ENCODE results near the gene SPECC1. TPM values are rescaled to one million over a fixed set of nuclear protein-coding genes. Genes with fewer than 3 reads are reported as not detected.
"Not testable (repeated sequence)": the region's sequence is repeated elsewhere in the genome, so short reads cannot be mapped to it uniquely, and the experiment has no call there.

Gene SPECC1
- total and polyA plus RNA-seq, 5 experiments from 2014 or later = 1.8 to 4.7 (median 2.5) TPM

DNA sequence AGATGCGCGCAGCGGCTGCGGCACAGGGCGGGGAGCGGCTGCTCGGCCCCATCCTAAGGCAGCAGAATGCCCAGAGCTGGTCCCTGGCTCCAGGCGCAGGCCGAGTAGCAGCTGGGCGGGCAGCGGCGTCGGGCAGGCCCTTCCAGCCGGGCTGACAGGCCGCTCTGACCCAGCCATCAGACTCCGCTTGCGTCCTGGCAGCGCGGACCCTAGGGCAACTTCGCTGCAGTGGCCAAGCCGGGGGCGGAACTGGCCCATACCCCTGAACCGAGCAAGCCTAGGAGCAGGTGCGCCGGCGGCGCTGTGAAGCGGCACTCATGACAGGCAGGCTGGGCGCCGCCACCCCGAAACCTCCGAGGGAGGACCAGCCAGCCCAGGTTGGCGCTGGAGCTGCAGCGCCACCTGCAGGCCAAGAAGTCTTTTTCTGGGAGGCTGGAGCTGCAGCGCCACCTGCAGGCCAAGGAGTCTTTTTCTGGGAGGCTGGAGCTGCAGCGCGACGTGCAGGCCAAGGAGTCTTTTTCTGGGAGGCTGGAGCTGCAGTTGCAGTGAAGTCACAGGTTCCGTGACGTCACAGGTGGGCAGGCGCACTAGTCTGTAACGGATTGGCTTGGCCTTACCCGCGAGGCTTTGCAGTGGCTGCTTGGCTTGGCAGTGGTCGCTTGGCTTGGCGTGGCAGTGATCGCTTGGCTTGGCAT lies 311.5 kb downstream of the SPECC1 start:
- H3K9me3 Mint-ChIP-seq, H3K36me3 Mint-ChIP-seq, H3K27me3 Mint-ChIP-seq, H3K4me1 Mint-ChIP-seq: not testable (repeated sequence)
- Mint-ChIP-seq H3K4me3 (peak overlapping the region in 8 of 10 donors; percentile 15 to 62 (median 50)), H3K27ac (peak overlapping the region in 2 of 10 donors; percentile 14 to 66)
- DNase-seq (peak; percentile 73 to 90 (median 83)), ATAC-seq (peak; percentile 98 to 99)
- POLR2A ChIA-PET = interaction anchor here (1.0 to 2.3 kb wide), 2 partner anchors 47 to 94 kb away, joined by 3 to 10 read pairs; no protein-coding TSS in a partner anchor

- H3K9me3 Mint-ChIP-seq, H3K36me3 Mint-ChIP-seq, H3K4me1 Mint-ChIP-seq, H3K4me3 Mint-ChIP-seq, ATAC-seq, DNase-seq, H3K27me3 Mint-ChIP-seq: not testable (repeated sequence)
- POLR2A ChIA-PET = interaction anchor here (1.0 to 2.3 kb wide), 2 partner anchors 48 to 95 kb away, joined by 3 to 10 read pairs; no protein-coding TSS in a partner anchor
- H3K27ac Mint-ChIP-seq = peak overlapping the region in 1 of 10 donors; percentile 66
Observed at GRCh38 chr17:20321357-20321756, 312.2 kb downstream of the SPECC1 start.

GRCh38 chr17:20327739-20328138 lies 318.6 kb downstream of the SPECC1 start:
- DNase-seq, H3K4me1 Mint-ChIP-seq, H3K27me3 Mint-ChIP-seq, POLR2A ChIA-PET, H3K36me3 Mint-ChIP-seq, H3K9me3 Mint-ChIP-seq, H3K4me3 Mint-ChIP-seq, ATAC-seq, H3K27ac Mint-ChIP-seq: not testable (repeated sequence)

GRCh38 chr17:20351405-20351804 lies 342.2 kb downstream of the SPECC1 start:
- DNase-seq, H3K4me1 Mint-ChIP-seq, H3K27ac Mint-ChIP-seq, ATAC-seq, H3K27me3 Mint-ChIP-seq, POLR2A ChIA-PET, H3K9me3 Mint-ChIP-seq, H3K4me3 Mint-ChIP-seq, H3K36me3 Mint-ChIP-seq: not testable (repeated sequence)

GRCh38 chr17:20352567-20352966 lies 343.4 kb downstream of the SPECC1 start:
- H3K27me3 Mint-ChIP-seq, H3K4me1 Mint-ChIP-seq, H3K4me3 Mint-ChIP-seq, POLR2A ChIA-PET, H3K36me3 Mint-ChIP-seq, ATAC-seq, H3K9me3 Mint-ChIP-seq, DNase-seq, H3K27ac Mint-ChIP-seq: not testable (repeated sequence)

GRCh38 chr17:20363846-20364245 lies 354.7 kb downstream of the SPECC1 start:
- H3K27ac Mint-ChIP-seq = peak overlapping the region in 1 of 10 donors; percentile 48
- H3K4me1 Mint-ChIP-seq, POLR2A ChIA-PET: not testable (repeated sequence)

More at GRCh38 chr17:20363846-20364245, 354.7 kb downstream of the SPECC1 start:
- not testable (repeated sequence) for H3K27me3 Mint-ChIP-seq, H3K9me3 Mint-ChIP-seq, H3K4me3 Mint-ChIP-seq, H3K36me3 Mint-ChIP-seq, ATAC-seq, DNase-seq

Other genes with a start within 250 kb of the SPECC1 start
- 10 to 100 TPM; 12.2 to 13.3 TPM for gene ULK2, start 141.4 kb upstream of the SPECC1 start, total RNA-seq
- 10 to 100 TPM in 1 of 3 donors, 1 to 10 TPM in 2; 7.9 to 15.4 (median 9.1) TPM for gene ULK2, start 141.4 kb upstream of the SPECC1 start, polyA plus RNA-seq
- 10 to 100 TPM; 70.7 to 71.9 TPM for gene AKAP10, start 31.5 kb upstream of the SPECC1 start, total RNA-seq
- 10 to 100 TPM; 15.3 to 28.5 (median 17.5) TPM for gene AKAP10, start 31.5 kb upstream of the SPECC1 start, polyA plus RNA-seq

Data from naive thymus-derived CD8-positive, alpha-beta T cell (primary cell).